Activated T-cell treated with anti-CD3 and anti-CD28 coated beads for 48 hours (primary cell): Measurements from ENCODE around the gene TRIM46.
"Not testable (repeated sequence)": the region's sequence is repeated elsewhere in the genome, so short reads cannot be mapped to it uniquely, and the experiment has no call there.

Experiments
- DNase-seq: peaks from one replicate; pipeline ENCODE4 v3.0.0-alpha.2; 2020; ENCODE audit warnings: low read depth

TRIM46 gene

GRCh38 chr1:155186794-155187455 lies 13.3 kb downstream of the TRIM46 start:
- DNase-seq: no peak

- no peak for DNase-seq
Measured at GRCh38 chr1:155187456-155187891, 13.8 kb downstream of the TRIM46 start.

- DNase-seq: no peak
Measured at GRCh38 chr1:155188268-155188667, 14.6 kb downstream of the TRIM46 start.

GRCh38 chr1:155189926-155190325 lies 16.3 kb downstream of the TRIM46 start:
- DNase-seq: not testable (repeated sequence)

GRCh38 chr1:155191904-155192303 lies 18.3 kb downstream of the TRIM46 start:
- no peak for DNase-seq

- no peak for DNase-seq
Measured at GRCh38 chr1:155192346-155193274, 19.0 kb downstream of the TRIM46 start.

GRCh38 chr1:155193275-155193990 lies 19.8 kb downstream of the TRIM46 start:
- peak; percentile 78 for DNase-seq

GRCh38 chr1:155193991-155194240 lies 20.3 kb downstream of the TRIM46 start:
- not testable (repeated sequence) for DNase-seq

- no peak for DNase-seq
Measured at GRCh38 chr1:155195201-155196102, 21.8 kb downstream of the TRIM46 start.

- DNase-seq: no peak
Measured at GRCh38 chr1:155196103-155196892, 22.6 kb downstream of the TRIM46 start.

GRCh38 chr1:155196893-155197638 lies 23.4 kb downstream of the TRIM46 start:
- no peak for DNase-seq

- no peak for DNase-seq
Measured at GRCh38 chr1:155197901-155198546, 24.4 kb downstream of the TRIM46 start.

GRCh38 chr1:155198547-155198906 lies 24.9 kb downstream of the TRIM46 start:
- DNase-seq: no peak

GRCh38 chr1:155199792-155200191 lies 26.1 kb downstream of the TRIM46 start:
- no peak for DNase-seq

GRCh38 chr1:155200920-155201319 lies 27.3 kb downstream of the TRIM46 start:
- DNase-seq: no peak

- no peak for DNase-seq
Measured at GRCh38 chr1:155202198-155202597, 28.5 kb downstream of the TRIM46 start.

GRCh38 chr1:155202731-155203515 lies 29.3 kb downstream of the TRIM46 start:
- no peak for DNase-seq

GRCh38 chr1:155205035-155205434 lies 31.4 kb downstream of the TRIM46 start:
- no peak for DNase-seq
